NCI-H2196 (cell line): ENCODE data around the gene ROBO2.

Experiments
- DNase-seq: peaks from one replicate; lab custom pipeline; 2025; ENCODE audit not compliant: unreplicated experiment; lab: John Stamatoyannopoulos, UW

Gene ROBO2

GRCh38 chr3:77186319-77186718 lies 146.4 kb downstream of the ROBO2 start:
- DNase-seq = no peak

DNA sequence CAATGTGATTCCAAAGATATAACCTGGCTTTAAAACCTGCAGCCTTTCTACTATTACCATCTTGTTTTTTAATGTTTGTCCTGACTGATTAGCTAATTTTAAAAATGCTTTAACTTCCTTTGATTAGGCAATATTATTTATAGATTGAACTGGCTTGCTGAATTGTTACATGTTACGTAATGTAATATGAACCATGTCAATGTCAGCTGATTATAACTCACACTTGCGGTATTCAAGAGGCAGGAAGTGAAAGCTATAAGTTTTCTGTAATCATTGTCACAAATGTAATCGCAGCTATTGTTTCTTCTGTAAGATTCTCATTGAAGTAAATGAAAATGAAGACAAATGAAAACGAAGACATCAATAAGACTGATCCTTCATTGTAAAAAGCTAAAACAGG lies 146.8 kb downstream of the ROBO2 start:
- no peak for DNase-seq

DNA sequence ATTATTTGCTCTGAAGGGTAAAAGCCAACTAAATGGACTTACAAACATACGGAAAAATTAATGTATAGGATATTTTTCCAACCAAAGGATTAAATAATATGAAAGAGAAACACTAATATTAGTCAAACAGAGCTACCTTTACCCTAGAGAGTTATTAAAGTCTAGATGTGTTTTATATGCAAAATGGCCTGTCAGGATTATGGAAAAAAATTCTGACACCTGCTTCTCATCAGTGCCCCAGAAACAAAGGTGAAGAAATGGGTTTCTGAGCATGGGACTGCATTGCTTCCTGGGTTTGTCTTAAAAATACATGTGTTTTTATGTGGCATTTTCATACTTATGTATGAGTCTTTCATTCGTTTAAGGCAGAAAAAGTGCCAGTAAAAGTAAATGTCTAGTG lies 148.3 kb downstream of the ROBO2 start:
- DNase-seq = no peak

GRCh38 chr3:77189258-77189657 lies 149.4 kb downstream of the ROBO2 start:
- DNase-seq = no peak

GRCh38 chr3:77189684-77190083 lies 149.8 kb downstream of the ROBO2 start:
- DNase-seq = no peak

DNA sequence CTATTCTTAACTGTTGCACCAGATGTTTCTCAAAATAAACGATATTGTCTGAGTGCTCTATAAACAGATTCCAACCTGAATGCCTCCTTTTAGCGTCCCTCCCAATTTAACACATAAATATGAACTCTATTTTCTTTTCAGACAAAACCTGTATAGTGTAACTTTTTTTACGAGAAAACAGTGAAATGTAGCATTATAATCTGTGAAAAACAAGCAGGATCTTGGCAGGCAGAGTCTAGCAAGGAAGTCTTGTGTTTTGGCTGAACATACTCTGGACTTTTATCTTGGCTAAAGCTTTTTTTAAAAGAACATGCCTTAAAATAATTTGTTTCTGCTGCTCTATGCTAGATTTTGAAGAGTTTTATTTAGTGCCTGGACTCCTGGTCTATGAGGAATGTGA lies 150.5 kb downstream of the ROBO2 start:
- no peak for DNase-seq

DNA sequence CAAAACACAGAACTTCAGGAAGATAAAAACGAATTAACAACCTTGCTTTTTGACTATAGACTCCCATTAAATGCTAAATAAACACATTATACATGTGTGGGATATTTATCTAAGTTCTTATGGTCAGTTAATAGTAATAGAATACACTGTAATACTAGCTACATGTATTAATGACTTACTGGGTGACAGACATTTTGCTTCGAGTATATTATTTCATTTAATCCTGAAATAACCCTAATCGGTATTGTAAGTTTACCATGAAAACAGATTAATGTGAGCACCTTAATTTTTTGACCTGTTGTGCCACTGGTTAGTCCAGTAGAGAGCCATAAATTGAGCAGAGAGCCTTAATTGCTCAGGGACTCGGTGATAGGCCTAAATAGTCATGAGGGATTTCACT lies 151.1 kb downstream of the ROBO2 start:
- no peak for DNase-seq

GRCh38 chr3:77191640-77192039 lies 151.7 kb downstream of the ROBO2 start:
- no peak for DNase-seq

- DNase-seq = no peak
Measured at GRCh38 chr3:77195766-77196545, 156.1 kb downstream of the ROBO2 start.

DNA sequence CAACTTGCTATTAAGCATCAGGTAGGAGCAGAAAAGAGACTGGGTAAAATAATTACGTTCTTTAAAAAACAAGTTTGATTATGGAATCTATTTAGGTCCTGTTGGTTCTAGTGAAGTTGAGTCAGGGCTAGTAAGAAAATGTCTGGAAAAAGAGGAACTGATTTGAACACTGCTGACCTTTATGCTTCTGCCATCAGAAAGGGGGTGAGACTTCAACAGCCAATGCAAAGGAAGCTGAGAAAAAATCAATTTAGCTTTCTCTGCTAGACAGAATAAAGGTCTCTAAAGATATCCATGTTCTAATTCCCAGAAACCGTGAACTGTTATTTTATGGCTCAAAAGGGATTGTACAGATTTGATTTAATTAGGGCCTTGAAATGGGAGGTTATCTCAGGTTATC lies 157.5 kb downstream of the ROBO2 start:
- no peak for DNase-seq

GRCh38 chr3:77203851-77204250 lies 164.0 kb downstream of the ROBO2 start:
- no peak for DNase-seq

GRCh38 chr3:77204788-77205187 lies 164.9 kb downstream of the ROBO2 start:
- no peak for DNase-seq

GRCh38 chr3:77207753-77208152 lies 167.9 kb downstream of the ROBO2 start:
- no peak for DNase-seq

DNA sequence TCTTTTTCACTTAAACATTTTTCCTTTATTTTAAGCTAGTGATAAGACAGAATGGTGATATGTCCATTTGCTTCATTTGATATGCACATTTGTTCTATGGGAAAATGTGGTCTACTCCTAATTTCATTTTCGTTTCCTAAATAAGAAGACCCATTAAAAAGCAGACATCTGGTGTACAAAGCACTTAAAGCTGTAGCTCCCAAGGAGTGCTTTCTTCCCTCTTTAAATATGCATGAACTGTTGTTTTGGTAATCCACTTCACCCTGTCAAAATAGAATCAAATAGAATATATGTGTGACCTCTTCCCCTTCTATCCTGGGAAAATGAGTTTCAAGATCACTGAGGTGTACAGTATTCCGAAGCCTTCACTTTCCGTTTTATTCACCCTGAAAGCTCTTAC lies 182.8 kb downstream of the ROBO2 start:
- DNase-seq = no peak

GRCh38 chr3:77227567-77227966 lies 187.7 kb downstream of the ROBO2 start:
- no peak for DNase-seq

- DNase-seq = no peak
Measured at GRCh38 chr3:77232557-77232956, 192.7 kb downstream of the ROBO2 start.

- DNase-seq = no peak
Measured at GRCh38 chr3:77234004-77234403, 194.1 kb downstream of the ROBO2 start.

DNA sequence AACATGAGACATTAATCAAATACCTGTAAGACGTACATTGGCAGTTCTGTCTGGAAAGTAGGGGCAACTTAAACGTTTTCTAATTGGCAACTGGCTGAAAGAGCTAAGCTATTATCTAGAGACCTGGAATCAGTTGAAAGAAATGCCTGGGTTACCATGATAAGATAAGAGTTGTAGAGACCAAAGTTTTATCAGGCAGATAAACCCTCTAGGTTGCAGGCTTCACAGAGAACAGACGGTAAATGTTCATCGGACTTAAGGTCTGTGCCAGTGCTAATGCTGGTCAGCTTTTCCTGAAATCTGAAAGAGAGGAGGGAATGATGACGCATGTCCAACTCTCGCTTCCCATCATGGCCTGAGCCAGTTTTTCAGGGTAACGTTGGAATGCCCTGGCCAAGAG lies 196.2 kb downstream of the ROBO2 start:
- DNase-seq = no peak

GRCh38 chr3:77240072-77240650 lies 200.3 kb downstream of the ROBO2 start:
- DNase-seq = no peak

DNA sequence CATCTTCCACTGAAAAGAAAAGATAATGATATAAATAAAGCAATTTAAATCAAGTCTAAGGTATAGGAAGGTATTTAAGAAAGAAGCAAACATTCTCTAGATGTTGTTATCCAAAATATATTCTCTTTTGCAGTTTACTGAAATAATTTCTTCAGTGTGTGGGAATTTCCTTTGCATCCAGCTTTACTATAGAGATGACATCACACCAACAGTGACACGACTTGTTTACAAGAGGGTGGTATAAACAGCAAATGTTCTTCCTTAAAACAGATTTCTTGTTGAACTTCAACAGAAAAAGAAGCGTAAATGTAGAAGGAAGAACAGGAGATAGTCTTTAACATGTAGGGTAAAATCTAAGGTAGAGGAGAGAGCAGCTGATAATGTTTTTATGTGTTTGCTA lies 202.5 kb downstream of the ROBO2 start:
- no peak for DNase-seq

DNA sequence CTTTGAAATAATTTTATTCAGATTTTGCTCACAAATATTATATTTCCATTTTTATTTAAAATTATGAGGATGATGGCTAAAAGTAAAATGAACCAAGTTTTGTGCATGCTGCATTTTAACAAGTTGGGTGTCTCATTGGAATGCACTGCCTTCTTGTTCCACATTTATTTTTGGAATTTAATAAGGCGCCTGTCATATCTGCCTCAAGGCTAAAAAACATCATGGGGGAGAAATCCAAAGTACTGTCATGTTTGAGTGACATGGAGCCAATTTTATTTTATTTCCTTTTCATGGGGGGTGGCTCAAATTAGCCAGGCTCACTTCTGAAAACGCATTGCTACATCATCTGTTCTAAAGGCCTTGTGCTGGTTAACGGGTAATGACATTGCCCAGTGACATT lies 205.1 kb downstream of the ROBO2 start:
- no peak for DNase-seq

GRCh38 chr3:77247061-77247460 lies 207.2 kb downstream of the ROBO2 start:
- no peak for DNase-seq

GRCh38 chr3:77247817-77248216 lies 207.9 kb downstream of the ROBO2 start:
- DNase-seq = no peak
